HG02943 (cell line): Measurements from ENCODE around the gene TIAM2.

Experiments
- ATAC-seq: cut with Tn5 transposase; IDR thresholded peaks from one replicate; pipeline ENCODE4 v1.9.1; 2021; ENCODE audit warnings: mild to moderate bottlenecking, low read depth, moderate library complexity; ENCODE audit not compliant: unreplicated experiment

The TIAM2 gene

GRCh38 chr6:155270561-155271091 is 275.5 kb downstream of the TIAM2 start:
- no peak for ATAC-seq

- no peak for ATAC-seq
Observed at GRCh38 chr6:155271145-155271544, 276.0 kb downstream of the TIAM2 start.

GRCh38 chr6:155272353-155273232 is 277.5 kb downstream of the TIAM2 start:
- no peak for ATAC-seq

GRCh38 chr6:155273431-155273830 is 278.3 kb downstream of the TIAM2 start:
- ATAC-seq: no peak

GRCh38 chr6:155274106-155274505 is 279.0 kb downstream of the TIAM2 start:
- ATAC-seq: no peak

GRCh38 chr6:155274533-155274932 is 279.4 kb downstream of the TIAM2 start:
- ATAC-seq: no peak

- ATAC-seq: no peak
Observed at GRCh38 chr6:155275808-155276480, 280.8 kb downstream of the TIAM2 start.

- no peak for ATAC-seq
Observed at GRCh38 chr6:155276638-155277037, 281.5 kb downstream of the TIAM2 start.

- ATAC-seq: no peak
Observed at GRCh38 chr6:155278319-155279049, 283.4 kb downstream of the TIAM2 start.

GRCh38 chr6:155284775-155285174 is 289.7 kb downstream of the TIAM2 start:
- ATAC-seq: no peak

GRCh38 chr6:155287762-155288161 is 292.6 kb downstream of the TIAM2 start:
- no peak for ATAC-seq

- no peak for ATAC-seq
Observed at GRCh38 chr6:155290491-155290890, 295.4 kb downstream of the TIAM2 start.

- no peak for ATAC-seq
Observed at GRCh38 chr6:155291291-155291690, 296.2 kb downstream of the TIAM2 start.

GRCh38 chr6:155292711-155293110 is 297.6 kb downstream of the TIAM2 start:
- ATAC-seq: no peak

GRCh38 chr6:155297669-155298068 is 302.6 kb downstream of the TIAM2 start:
- no peak for ATAC-seq

- ATAC-seq: no peak
Observed at GRCh38 chr6:155301867-155302266, 306.8 kb downstream of the TIAM2 start.

GRCh38 chr6:155303361-155303870 is 308.3 kb downstream of the TIAM2 start:
- ATAC-seq: no peak

GRCh38 chr6:155306958-155307357 is 311.8 kb downstream of the TIAM2 start:
- ATAC-seq: no peak
